ENCODE data around the gene SEC14L5. TPM values are rescaled to one million over a fixed set of nuclear protein-coding genes. Genes with fewer than 3 reads are reported as not detected.
A peak's percentile ranks its signal among the peaks of the same experiment; 100 is the strongest.
"Not testable (repeated sequence)": the region's sequence is repeated elsewhere in the genome, so short reads cannot be mapped to it uniquely, and the experiment has no call there.

The SEC14L5 gene
- polyA plus RNA-seq, 3 donors: 0.21 to 0.36 (median 0.33) TPM

DNA sequence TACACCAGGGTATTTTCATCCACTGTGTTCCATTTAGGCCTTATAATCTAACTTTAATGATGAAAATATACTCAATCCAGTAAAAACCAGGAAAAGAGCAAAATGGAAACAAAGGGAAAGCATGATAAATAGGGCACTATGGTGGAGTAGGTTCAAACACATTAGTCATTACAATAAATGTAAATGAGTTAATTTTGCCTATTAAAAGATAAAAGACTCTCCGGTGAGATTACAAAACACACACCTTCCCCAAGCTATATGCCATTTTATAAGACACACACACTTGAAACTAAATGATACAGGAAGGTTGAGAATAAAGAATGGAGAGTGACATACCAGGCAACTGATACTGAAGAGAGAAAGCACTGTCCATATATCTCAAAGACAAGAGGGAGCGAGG, 31.2 kb upstream of the SEC14L5 start:
- DNase-seq (ENCODE audit: extremely low read depth in 1 of 11, low read depth in 9 of 11, low spot score in 4 of 11): no peak

DNA sequence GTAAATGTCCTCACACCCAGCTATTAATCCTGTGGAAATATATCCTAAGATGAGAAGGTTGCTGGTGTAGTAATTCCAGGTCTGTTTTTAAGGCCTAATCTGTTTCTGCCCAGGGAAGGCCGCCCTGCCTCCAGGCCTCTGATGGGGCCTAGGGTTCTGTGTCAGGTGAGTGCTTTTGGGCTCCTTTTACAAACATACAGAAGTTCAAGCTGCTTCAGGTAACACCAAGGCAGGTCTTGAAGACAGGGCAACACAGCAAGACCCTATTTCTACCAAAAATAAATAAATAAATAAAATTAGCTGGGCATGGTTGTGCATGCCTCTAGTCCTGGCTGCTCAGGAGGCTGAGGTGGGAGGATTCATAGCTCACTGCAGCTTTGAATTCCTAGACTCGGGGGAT, 30.5 kb upstream of the SEC14L5 start:
- no peak for DNase-seq (ENCODE audit: extremely low read depth in 1 of 11, low read depth in 9 of 11, low spot score in 4 of 11)

DNA sequence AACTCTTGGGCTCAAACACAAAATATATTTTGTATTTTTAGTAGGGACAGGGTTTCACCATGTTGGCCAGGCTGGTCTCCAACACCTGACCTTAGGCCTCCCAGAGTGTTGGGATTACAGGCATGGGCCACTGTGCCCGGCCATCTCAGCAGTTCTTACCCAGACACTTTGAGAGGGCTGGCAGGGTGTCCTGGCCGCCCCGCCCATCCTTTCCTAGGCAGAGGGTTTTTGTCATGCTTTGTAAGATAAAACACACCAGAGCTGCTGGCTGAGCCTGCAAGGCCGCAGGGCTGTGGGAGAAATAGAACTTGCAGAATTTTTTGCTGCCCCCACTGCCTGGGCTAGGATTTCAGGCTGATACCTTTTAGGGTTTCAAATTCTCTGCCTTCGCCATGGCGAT, 29.9 kb upstream of the SEC14L5 start:
- DNase-seq (ENCODE audit: extremely low read depth in 1 of 11, low read depth in 9 of 11, low spot score in 4 of 11): no peak

DNA sequence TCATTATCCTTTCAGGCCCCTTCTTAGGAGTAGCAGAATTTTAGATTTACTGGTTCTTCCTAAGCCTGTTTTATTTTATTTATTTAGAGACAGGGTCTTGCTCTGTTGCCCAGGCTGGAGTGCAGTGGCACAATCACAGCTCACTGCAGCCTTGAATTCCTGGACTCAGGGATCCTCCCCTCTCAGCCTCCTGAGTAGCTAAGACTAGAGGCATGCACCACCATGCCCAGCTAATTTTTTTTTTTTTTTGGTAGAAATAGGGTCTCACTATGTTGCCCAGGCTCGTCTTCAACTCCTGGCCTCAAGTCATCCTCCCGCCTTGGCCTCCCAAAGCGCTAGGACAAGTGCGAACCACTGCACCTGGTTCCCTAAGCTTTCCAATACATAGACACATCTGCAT, 28.5 kb upstream of the SEC14L5 start:
- not testable (repeated sequence) for DNase-seq (ENCODE audit: extremely low read depth in 1 of 11, low read depth in 9 of 11, low spot score in 4 of 11)

DNA sequence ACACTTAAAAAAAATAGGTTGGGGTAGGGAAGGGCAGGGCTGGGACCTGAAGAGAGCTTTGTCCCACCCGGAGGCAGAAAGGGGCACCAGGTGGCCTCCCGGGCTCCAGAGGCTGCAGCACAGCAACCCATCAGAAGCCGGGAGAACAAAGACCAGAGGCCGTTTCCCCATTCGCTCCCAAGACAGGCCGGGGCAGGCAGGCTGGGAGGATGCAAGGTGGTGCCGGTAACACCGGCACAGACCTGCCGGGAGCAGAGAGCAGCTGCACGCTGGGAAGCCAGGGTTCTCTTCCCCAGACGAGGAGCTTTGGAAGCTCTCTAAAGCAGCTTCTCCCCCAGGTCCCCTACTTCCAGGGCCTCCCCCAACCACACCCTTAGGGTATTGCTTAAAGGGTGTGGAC, 26.7 kb upstream of the SEC14L5 start:
- no peak for DNase-seq (ENCODE audit: extremely low read depth in 1 of 11, low read depth in 9 of 11, low spot score in 4 of 11)

DNA sequence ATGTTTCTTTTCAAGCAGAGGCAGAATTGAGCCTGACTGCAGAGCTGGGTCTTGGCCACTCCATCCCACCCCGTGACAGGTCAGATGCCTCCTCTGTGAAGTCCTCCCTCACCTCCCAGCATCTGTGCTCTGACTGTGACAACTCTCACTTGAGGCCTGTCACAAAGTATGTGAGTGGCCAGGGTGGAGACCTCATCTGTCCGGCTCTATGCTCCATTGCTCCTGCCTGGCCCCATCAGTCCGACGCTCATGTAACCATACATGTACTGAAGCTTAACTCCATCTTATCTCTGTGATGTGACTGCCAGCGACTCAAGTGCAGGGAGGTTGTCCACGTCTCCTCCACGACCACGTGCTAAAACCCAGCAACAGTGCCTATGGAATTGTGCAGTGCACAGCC, 24.7 kb upstream of the SEC14L5 start:
- no peak for DNase-seq (ENCODE audit: extremely low read depth in 1 of 11, low read depth in 9 of 11, low spot score in 4 of 11)

DNA sequence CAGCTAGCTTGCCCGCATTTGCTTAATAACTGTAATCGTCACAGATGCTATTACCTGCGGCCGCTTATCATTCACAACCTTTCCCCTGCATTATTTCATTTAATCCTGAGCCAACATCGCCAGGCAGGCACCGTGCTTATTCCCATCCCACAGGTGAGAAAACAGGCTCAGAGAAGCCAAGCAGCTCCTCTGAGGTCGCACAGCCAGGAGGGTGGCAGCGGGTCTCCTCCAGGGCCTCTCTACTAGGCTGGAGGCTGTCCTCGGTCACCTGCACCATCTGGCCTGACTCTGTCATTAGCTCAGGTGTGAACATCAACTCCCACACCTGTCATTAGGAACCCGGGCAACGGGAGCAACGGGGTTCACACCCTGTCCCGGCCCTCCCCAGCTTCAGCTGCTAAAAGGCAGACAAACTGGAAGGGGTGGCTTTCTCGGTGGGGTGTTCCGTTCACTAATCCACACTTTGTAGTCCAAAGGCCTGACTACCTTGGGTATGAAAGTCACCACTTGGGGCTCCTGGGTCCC, 24.2 kb upstream of the SEC14L5 start:
- no peak for DNase-seq (ENCODE audit: extremely low read depth in 1 of 11, low read depth in 9 of 11, low spot score in 4 of 11)

DNA sequence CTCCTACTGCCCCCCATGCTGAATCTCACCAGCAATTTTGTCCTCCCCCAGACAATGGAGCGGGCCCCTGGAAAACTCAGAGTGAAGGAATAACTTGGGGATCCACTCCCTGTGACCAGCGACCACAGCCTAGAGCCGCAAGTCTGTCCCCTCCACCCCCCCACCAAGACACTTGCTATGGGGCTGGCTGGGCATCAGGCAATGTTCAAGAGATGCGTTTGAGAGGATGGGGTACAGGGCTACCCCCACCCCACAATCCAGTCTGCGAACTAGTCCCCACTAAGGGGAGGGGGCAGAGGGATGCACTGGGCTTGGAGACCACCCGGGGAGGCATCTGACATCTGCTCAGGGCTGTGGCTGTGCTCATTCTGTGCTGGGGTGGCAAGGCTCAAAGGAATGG, 23.5 kb upstream of the SEC14L5 start:
- no peak for DNase-seq (ENCODE audit: extremely low read depth in 1 of 11, low read depth in 9 of 11, low spot score in 4 of 11)

DNA sequence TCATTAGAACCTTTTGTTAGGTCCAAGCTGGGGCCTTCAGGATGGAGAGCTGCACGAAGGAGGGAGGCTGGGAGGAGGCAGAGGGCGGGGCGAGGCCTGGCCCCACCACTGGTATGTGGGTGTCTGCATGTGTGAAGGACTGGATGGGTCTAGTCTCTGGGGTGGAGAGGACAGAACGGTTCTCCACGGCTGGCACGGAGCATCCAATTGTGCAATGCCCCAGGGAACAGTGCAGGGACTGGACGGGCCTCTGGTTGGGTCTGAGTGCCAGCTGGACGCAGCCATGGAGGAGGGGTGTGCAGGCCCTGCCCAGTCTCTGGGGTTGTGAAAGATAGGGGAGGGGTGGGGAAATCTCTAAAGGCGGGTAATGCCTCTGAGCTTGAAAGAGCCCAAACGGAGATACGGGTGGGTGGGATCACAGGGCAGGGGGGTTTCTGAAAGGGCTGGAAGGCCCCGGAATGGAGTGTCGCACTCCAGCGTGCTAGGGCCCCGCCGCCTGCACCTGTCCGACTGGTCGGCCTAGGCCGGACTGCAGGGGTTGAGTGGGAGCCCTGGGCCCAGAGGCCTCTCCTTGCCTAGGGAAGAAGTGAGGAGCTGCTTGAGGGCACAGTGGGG, 22.8 kb upstream of the SEC14L5 start:
- no peak for DNase-seq (ENCODE audit: extremely low read depth in 1 of 11, low read depth in 9 of 11, low spot score in 4 of 11)

DNA sequence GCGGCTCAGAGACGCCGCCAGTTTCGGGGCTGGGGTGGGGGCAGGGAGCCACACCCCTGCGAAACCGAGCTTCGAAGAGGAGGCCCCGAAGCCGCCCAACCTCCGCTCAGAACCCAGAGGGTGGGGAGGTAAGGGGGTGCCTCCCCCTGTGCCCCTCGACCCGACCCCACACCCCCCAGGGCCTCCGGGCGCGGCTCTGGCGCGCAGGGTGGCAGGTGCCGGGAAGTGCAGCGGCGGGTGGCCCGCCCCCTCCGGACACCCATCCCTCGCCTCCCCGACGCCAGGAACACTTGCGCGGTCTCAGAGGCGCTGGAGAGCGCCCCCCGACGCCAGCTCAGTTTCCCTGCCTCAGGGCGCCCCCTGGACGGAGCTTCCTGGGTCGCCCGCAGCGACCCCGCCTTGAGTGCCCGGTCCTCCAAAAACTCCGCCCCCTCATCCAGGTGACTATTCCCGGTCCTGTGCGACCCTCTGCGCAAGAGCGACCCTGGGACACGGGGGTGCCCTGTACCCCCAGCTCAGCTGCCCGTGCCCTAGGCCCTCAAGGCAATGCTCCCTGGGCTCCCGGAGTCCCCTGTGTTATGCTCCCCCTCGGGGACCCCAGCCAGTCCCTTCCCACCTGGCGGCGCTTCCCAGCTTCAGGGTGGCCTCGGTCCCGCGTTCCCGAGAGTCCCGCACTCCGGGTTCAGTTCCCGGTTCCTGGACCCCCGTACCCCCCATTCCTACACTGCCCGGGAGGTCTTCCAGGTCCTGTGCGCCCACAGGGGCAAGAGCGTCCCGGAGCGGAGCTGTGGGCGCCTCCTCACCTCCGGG, 21.7 kb upstream of the SEC14L5 start:
- peak in 3 of 11 donors; percentile 39 to 53 (median 51) for DNase-seq (ENCODE audit: extremely low read depth in 1 of 11, low read depth in 9 of 11, low spot score in 4 of 11)

DNA sequence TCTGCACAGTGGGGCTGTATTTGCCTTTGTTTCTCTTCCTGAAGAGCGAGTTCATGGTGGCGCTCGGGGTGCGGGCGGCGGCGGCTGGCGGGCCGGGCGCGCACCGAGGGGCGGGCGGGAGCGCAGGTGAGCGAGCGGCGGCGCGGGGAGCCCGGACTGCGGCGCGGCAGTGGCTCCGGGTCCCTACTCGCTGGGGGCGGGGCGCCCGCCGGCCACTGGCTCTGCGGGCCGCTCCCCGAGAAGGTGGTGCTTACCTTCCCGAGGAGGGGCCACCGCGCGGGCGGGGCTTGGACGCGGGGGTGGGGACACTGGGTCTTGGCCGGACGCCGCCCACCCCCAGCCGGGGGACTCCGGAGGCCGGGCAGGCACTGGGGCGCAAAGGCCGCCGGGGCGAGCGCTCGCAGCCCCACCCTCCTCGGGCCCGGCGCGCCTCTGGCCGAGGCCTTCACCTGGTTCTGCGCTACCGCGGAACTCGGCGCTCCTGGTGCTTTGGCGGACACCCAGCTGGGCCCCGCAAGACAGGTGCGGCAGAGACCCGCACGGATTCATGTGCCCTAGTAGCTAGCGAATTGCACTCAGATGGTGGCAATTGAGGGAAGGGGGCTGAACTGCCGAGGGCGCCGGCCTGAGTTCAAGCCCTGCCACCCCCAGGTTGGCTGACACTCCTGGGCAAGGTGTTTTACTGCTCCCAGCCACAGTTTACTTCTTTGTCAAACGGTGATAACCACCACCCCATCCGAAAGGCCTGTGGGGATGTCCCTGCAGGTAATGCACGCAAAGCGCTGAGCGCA, 20.9 kb upstream of the SEC14L5 start, which contains the start of gene PPL:
TSS of gene PPL (minus strand) at position 158 of the 791 bp plus-strand sequence. CDS start at position 55, 103 bp downstream.
- peak in 7 of 11 donors; percentile 43 to 84 (median 64) for DNase-seq (ENCODE audit: extremely low read depth in 1 of 11, low read depth in 9 of 11, low spot score in 4 of 11)

DNA sequence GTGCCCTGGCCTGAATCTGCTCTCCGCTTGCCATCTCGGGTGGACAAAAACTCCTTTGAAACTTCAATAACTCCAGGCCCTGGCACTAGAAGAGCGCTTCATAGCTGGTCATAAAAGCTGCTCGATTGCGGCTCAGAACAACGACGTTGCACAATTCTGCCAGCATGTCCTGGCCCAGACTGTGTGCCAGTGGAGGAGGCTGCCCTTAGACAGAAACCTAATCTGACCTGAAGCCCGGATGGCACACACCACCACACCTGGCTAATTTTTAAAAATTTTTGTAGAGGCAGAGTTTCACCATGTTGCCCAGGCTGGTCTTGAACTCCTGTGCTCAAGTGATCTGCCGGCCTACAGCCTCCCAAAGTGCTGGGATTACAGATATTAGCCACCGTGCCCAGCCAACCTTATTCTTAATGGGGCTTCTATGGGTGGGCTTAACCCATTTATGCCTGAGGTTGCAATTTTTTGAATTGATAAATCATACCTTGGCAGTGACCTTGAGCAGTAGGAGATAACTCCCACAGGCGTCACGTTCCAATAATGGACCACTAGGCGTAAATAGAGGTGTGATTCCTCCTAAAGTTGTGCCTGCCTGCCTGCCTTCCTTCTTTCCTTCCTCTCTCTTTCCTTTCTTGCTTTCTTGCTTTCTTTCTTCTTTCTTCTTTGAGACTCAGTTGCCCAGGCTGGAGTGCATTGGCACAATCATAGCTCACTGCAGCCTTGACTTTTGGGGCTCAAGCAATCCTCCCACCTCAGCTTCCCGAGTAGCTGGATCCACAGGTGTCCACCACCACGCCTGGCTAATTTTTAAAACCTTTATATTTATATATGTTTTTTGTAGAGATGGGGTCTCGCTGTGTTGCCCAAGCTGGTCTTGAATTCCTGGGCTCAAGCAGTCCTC, 20.1 kb upstream of the SEC14L5 start:
- DNase-seq (ENCODE audit: extremely low read depth in 1 of 11, low read depth in 9 of 11, low spot score in 4 of 11): no peak

DNA sequence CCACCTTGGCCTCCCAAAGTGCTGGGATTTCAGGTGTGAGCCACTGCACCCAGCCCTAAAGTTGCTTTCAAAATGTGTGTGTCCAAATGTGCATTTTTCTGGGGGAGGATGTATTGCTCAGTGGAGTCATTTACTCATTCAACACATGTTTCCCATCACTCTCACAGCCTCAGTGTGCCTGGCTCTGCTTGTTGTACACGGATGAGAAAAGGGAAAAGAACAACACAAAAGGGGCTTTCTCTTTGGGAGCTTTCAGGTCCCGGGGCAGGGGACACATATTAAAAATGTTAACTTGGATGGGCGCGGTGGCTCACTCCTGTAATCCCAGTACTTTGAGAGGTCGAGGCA, 19.5 kb upstream of the SEC14L5 start:
- no peak for DNase-seq (ENCODE audit: extremely low read depth in 1 of 11, low read depth in 9 of 11, low spot score in 4 of 11)

DNA sequence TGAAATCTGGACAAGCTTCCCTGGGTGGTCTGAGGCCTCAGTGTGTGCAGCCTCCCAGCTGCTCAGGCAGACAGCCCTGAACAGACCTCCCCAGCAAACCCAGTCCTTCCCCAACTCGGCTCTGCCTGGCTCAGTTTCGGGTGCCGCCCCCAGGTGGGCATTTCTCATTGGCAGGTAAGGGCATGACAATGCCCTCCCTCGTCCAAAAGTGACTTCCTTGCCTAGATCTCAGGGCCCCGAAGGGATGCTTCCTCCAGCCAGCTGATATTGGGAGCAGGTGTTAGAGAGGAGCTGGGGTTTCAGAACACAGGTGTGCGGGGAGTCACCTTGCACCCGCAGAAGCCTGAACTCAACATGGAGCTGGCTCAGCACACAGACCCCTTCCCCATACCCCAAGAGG, 17.4 kb upstream of the SEC14L5 start:
- DNase-seq (ENCODE audit: extremely low read depth in 1 of 11, low read depth in 9 of 11, low spot score in 4 of 11): no peak

DNA sequence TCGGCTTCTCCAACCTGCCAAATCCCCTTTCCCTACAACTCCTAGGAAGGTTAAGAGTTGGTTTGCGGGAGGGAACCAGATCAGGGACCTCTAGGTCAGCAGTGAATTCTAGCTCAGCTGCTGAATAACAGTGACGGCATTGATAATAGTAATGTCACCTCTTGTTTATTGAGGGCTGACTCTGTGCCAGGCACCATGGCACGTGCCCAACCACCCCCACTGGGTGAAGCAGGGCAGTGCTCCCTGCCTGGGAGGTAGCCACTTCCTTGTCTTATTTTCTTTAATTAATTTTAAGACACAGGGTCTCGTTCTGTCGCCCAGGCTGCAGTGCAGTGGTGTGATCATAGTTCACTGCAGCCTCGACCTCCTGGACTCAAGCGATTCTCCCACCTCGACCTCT, 15.6 kb upstream of the SEC14L5 start:
- DNase-seq (ENCODE audit: extremely low read depth in 1 of 11, low read depth in 9 of 11, low spot score in 4 of 11): no peak

DNA sequence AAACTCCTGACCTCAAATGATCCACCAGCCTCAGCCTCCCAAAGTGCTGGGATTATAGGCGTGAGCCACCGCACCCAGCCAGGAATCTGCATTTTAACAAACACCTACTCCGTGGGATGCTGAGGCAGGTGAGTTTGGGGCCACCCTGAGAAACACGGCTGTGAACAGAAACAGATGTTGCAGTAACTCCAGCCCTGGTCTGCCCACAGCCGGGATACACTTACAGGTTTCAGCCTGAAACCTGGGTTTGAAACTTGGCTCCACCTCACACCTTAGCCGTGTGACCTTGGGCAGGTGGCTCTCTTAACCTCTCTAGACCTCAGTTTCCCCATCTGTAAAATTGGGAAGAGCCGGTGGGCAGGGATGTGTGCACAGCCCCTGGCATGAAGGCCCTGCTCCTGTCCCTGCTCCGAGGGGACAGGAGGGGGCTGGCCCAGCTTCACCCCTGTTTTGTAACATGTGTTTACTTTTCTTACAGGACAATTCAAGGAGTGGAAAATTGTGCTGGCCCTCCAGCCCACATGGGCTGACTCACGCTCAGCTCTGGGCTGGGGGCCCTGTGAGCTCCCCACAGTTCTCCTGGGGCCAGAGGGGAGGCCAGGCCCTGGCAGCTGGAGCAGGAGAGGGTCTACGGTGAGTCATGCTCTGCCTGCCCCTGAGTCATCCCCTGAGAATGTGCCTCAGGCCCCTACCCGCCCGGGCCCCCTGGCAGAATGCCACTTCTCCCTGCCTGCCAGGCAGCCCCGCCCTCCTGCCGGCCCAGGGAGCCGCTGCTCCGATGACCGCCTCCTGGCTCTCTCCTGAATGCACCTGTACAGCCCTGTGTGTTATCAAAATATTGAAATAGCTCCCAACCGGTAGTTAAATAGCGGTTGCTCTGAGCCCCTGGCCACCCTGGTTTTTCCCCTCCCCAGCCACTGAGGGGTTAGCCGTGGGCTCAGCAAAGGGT, 13.5 kb upstream of the SEC14L5 start:
- DNase-seq (ENCODE audit: extremely low read depth in 1 of 11, low read depth in 9 of 11, low spot score in 4 of 11): peak in 5 of 11 donors; percentile 63 to 74 (median 71)

DNA sequence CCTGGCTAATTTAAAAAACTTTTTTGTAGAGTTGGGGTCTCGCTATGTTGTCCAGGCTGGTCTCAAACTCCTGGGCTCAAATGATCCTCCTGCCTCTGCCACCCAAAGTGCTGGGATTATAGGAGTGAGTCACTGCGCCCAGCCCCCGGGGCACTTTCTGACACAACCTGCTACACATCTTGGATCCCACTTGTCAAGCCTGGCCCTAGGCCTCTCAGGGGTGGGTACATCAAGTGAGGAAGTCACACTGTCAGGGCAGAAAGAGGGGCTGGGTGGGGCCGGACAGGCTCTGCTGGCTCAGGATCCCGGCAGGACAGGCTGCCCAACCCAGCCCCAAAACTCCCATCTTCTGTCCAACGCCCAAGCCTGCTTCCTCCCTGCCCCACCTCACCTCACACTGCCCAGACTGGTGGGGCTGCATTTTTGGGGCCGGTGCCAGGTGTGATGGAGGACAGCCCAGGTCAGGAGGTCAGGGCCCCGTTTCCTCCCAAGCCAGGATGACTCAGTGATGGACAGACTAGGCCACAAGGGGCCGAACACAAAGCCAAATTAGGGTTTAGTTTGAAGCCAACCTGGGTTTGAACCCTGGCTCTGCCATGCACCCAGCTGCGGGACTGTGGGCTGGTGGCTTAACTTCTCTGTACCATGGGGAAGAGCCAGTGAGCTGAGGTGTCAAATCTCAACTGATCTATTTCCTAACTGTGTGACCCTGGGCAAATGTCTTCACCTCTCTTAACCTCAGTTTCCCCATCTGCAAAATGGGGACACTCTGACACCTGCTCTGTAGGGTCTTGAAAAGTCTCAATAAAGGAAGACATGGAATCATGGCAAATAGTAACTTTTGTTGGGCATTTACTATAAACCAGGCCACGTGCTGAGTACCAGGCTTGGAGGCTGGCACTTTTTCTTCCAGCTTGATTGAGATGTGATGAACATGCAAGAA, 12.3 kb upstream of the SEC14L5 start:
- DNase-seq (ENCODE audit: extremely low read depth in 1 of 11, low read depth in 9 of 11, low spot score in 4 of 11): no peak

Data from renal cortex interstitium (tissue), 11 donors.